Activated CD8-positive, alpha-beta T cell treated with anti-CD3 and anti-CD28 coated beads for 36 hours (primary cell): ENCODE measurements around the gene U2AF1L4. TPM values are rescaled to one million over a fixed set of nuclear protein-coding genes. Genes with fewer than 3 reads are reported as not detected.

ENCODE experiments used
- ATAC-seq: fragments of 200-7000 bp; cut with Tn5 transposase; one replicate; pipeline ENCODE4 v1.10.0; 2021; ENCODE audit warnings: mild to moderate bottlenecking, moderate library complexity
- CTCF ChIA-PET: fragments of 350-600 bp; sonication (Branson Sonifier 250); formaldehyde crosslinking; loops from one replicate; lab custom pipeline; 2021; ENCODE audit warnings: antibody characterized with exemption; lab: Charles Lee
- POLR2A ChIA-PET: fragments of 350-600 bp; sonication (Branson Sonifier 250); formaldehyde crosslinking; loops from one replicate; lab custom pipeline; 2021; ENCODE audit warnings: antibody characterized with exemption; lab: Charles Lee
- DNase-seq: peaks from one replicate; pipeline ENCODE4 v3.0.0-alpha.2; 2020
- H3K27ac Mint-ChIP-seq: one replicate; pipeline ENCODE4 v1.8.0; 2021; ENCODE audit warnings: mild to moderate bottlenecking, mixed read lengths
- H3K27me3 Mint-ChIP-seq: one replicate; pipeline ENCODE4 v1.8.0; 2021; ENCODE audit warnings: mixed read lengths
- H3K36me3 Mint-ChIP-seq: one replicate; pipeline ENCODE4 v1.8.0; 2021; ENCODE audit warnings: low read depth, mixed read lengths
- H3K4me1 Mint-ChIP-seq: one replicate; pipeline ENCODE4 v1.8.0; 2021; ENCODE audit warnings: low read depth, mixed read lengths
- H3K4me3 Mint-ChIP-seq: one replicate; pipeline ENCODE4 v1.8.0; 2021; ENCODE audit warnings: mild to moderate bottlenecking, moderate library complexity, mixed read lengths
- H3K9me3 Mint-ChIP-seq: one replicate; pipeline ENCODE4 v1.8.0; 2021; ENCODE audit warnings: mixed read lengths
- intact Hi-C: fragments of 100-400 bp; cut with micrococcal nuclease; formaldehyde crosslinking; loops from one replicate; pipeline ENCODE4 v1.10.0; 2022
- total RNA-seq, 2 experiments: library from RNA; stranded (reverse); gene quantifications; one replicate each; pipeline ENCODE4 v1.2.3, GENCODE V29; 2021
- TF ChIP-seq, protein P1 (sequence below): fragments of 200-600 bp; IDR thresholded peaks from one replicate; pipeline ENCODE4 v1.8.0; 2022; ENCODE audit warnings: antibody characterized with exemption, mild to moderate bottlenecking

U2AF1L4 gene
- total RNA-seq, 2 experiments from 2014 or later = 41.7 to 42.5 TPM

DNA sequence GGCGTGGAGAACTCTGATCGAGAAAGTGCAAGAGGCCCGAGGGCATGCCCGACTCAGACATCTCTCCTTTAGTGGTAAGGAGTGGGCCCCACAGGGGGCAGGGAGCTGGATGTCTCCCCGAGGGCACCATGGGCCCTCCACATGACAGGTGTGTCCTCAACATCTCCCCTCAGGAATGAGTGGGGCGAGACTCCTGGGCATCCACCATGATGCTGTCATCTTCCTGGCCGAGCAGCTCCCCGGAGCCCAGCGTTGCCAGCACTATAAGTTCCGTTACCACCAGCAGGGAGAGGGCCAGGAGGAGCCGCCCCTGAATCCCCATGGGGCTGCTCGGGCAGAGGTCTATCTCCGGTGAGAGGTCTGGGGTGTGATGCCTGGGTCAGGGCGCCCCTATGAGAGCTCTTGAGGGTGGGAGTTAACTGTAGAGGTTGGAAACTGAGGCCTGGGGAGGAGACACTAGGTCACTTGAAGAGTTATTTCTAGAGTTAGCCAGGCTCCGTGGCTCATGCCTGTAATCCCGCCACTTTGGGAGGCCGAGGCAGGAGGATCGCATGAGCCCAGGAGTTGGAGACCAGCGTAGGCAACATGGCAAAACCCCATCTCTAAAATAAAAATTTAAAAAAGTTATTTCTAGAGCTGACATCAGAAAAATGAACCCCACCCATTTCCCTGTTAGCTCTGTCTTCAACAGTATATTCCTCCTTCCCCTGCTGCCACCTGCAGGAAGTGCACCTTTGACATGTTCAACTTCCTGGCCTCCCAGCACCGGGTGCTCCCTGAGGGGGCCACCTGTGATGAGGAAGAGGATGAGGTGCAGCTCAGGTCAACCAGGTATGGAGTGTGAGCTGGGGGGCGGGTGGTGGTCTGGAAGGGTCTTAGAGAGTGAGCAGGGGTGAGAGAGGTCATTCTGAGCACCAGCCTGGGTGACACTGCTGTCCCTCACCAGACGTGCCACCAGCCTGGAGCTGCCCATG is 8.0 kb downstream of the U2AF1L4 start:
- ATAC-seq = no peak
- ChIA-PET CTCF (interaction anchor here (0.6 to 1.6 kb wide), 7 partner anchors 8 to 82 kb away, joined by 3 to 9 read pairs (median 4); partner anchors contain the start of genes LIN37, PSENEN and U2AF1L4), POLR2A (interaction anchor here (0.5 to 5.6 kb wide), 10 partner anchors 8 to 119 kb away, joined by 3 to 105 read pairs (median 4); partner anchors contain the start of genes KIRREL2, KMT2B and PSENEN)
- Mint-ChIP-seq H3K36me3 (peaks cover 42% of the 10 kb centered on the region), H3K4me1 (peaks cover 11% of the 10 kb centered on the region), H3K27ac (peak overlapping the region; percentile 77), H3K9me3 (no peaks in the 10 kb centered on the region), H3K27me3 (no peaks in the 10 kb centered on the region), H3K4me3 (no peak overlapping the region)
- intact Hi-C loops = loop anchor here (5.0 kb wide), 1 partner anchor 45 kb away; no protein-coding TSS in a partner anchor
- DNase-seq = peak; percentile 64
- TF ChIP-seq, protein P1, sequence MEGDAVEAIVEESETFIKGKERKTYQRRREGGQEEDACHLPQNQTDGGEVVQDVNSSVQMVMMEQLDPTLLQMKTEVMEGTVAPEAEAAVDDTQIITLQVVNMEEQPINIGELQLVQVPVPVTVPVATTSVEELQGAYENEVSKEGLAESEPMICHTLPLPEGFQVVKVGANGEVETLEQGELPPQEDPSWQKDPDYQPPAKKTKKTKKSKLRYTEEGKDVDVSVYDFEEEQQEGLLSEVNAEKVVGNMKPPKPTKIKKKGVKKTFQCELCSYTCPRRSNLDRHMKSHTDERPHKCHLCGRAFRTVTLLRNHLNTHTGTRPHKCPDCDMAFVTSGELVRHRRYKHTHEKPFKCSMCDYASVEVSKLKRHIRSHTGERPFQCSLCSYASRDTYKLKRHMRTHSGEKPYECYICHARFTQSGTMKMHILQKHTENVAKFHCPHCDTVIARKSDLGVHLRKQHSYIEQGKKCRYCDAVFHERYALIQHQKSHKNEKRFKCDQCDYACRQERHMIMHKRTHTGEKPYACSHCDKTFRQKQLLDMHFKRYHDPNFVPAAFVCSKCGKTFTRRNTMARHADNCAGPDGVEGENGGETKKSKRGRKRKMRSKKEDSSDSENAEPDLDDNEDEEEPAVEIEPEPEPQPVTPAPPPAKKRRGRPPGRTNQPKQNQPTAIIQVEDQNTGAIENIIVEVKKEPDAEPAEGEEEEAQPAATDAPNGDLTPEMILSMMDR = peak; percentile 25

DNA sequence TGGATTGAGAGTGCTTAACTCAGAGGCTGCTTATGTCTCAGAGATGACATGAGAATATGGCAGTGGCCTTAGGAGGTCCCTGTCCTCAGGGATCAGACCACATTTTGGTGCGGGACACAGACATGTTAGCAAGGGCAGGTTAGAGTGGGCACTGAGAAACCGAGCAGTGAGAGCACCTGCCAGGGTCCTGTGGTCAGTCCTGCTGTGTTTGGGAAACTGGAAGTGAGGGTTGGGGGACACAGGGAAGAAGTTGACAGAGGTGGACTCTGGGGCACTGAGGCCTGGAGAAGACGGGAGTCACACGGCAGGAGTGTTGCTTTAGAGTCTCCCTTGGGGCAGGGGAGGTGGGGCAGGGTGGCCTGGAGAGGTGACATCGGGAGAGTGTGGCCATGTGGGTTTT is 10.3 kb downstream of the U2AF1L4 start:
- TF ChIP-seq, protein P1 = no peak
- ChIA-PET CTCF (no interaction called here), POLR2A (interaction anchor here (0.7 to 5.6 kb wide), 3 partner anchors 10 to 22 kb away, joined by 3 to 105 read pairs (median 4); partner anchors contain the start of genes KMT2B and U2AF1L4)
- Mint-ChIP-seq H3K9me3 (no peaks in the 10 kb centered on the region), H3K4me1 (peaks cover 13% of the 10 kb centered on the region), H3K36me3 (peaks cover 42% of the 10 kb centered on the region), H3K27ac (peak overlapping the region; percentile 64), H3K4me3 (no peak overlapping the region), H3K27me3 (no peaks in the 10 kb centered on the region)
- DNase-seq (no peak), ATAC-seq (no peak)
- intact Hi-C loops = loop anchor here (5.0 kb wide), 1 partner anchor 43 kb away; no protein-coding TSS in a partner anchor

- Mint-ChIP-seq H3K9me3 (no peaks in the 10 kb centered on the region), H3K4me3 (no peak overlapping the region), H3K27ac (peak overlapping the region; percentile 64), H3K27me3 (no peaks in the 10 kb centered on the region), H3K4me1 (peaks cover 11% of the 10 kb centered on the region), H3K36me3 (peaks cover 48% of the 10 kb centered on the region)
- DNase-seq (no peak), ATAC-seq (no peak)
- TF ChIP-seq, protein P1 = no peak
- ChIA-PET POLR2A (interaction anchor here (1.7 to 5.6 kb wide), 2 partner anchors 12 to 19 kb away, joined by 4 to 105 read pairs; partner anchors contain the start of gene KMT2B), CTCF (no interaction called here)
- intact Hi-C loops = no loop called here
These were observed 10.9 kb downstream of the U2AF1L4 start for GRCh38 chr19:35734273-35734672.

DNA sequence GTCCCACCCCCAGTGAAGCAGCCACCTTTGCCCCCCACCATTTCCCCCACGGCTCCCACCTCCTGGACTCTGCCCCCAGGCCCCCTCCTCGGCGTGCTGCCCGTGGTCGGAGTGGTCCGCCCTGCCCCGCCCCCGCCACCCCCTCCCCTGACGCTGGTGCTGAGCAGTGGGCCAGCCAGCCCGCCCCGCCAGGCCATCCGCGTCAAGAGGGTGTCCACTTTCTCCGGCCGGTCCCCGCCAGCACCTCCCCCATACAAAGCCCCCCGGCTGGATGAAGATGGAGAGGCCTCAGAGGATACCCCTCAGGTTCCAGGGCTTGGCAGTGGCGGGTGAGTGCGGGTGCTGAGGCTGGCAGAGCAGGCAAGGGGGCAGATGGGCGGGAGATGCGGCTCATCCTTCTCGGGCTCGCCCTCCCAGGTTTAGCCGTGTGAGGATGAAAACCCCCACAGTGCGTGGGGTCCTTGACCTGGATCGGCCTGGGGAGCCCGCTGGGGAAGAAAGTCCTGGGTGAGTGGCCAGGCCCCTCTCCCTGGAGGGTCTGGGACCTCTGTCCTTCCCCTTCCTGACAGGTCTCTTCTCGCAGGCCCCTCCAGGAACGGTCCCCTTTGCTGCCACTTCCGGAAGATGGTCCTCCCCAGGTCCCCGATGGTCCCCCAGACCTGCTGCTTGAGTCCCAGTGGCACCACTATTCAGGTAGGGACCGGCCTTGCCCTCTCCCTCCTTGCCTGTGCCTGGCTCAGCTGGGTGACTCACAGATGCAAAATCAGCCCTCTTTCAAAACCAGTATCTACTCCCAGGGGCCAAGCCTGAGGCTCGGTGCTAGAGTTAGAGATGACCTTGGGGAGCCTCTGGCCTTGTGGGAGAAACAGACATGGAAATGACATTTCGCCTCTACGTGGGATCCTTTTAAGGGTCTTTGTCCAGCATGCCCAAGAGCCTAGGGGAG is 11.8 kb downstream of the U2AF1L4 start:
- no peaks in the 10 kb centered on the region for H3K9me3 Mint-ChIP-seq
- ATAC-seq (no peak), DNase-seq (no peak)
- H3K4me1 Mint-ChIP-seq = peaks cover 6% of the 10 kb centered on the region
- TF ChIP-seq, protein P1 = no peak
- H3K36me3 Mint-ChIP-seq = peaks cover 45% of the 10 kb centered on the region
- intact Hi-C loops = no loop called here
- no peaks in the 10 kb centered on the region for H3K27me3 Mint-ChIP-seq
- H3K27ac Mint-ChIP-seq = peak overlapping the region; percentile 64
- no peak overlapping the region for H3K4me3 Mint-ChIP-seq
- ChIA-PET POLR2A (interaction anchor here (1.1 to 5.6 kb wide), 5 partner anchors 9 to 18 kb away, joined by 3 to 105 read pairs (median 11); partner anchors contain the start of genes IGFLR1, KMT2B and LIN37), CTCF (no interaction called here)
